HG03196 (cell line): ENCODE data around the gene MRPL36.
"Not testable (repeated sequence)": the region's sequence is repeated elsewhere in the genome, so short reads cannot be mapped to it uniquely, and the experiment has no call there.

Experiments used
- ATAC-seq: cut with Tn5 transposase; IDR thresholded peaks from one replicate; pipeline ENCODE4 v1.9.1; 2021; ENCODE audit not compliant: unreplicated experiment

The MRPL36 gene

DNA sequence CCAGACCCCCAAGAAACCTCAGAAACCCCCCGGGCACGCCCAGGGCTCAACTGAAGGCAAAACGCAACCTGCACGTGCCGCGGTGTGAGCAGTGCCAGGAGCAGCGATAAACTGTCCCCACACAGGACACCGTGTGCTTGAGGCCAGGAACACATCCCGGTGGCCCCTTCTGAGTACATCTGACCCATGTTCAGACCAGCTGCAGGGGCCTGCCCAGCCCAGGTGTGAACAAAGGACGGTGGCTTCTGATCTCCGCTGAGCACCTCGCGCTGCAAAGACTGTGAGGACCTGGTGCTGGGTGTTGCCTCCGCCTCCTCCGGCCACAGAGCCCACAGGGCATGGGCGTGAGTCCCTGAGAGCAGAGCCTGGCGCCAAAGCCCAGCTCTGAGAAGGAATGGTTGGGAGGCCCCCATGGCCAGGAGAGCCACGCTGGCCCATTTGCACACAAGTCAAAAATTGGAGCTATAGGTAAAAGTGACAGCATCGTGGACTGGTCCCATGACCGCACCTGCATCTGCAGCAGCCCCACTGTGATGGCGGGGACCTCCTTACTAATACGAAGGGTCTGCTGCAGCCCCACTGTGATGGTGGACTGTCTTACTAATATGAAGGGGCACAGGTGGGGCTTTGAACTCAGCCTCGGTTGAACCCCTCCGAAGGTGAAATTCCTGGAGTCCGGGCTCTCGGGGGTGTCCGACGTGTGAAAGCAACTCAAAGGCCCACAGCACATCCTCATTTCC, 33.0 kb upstream of the MRPL36 start:
- ATAC-seq = no peak

DNA sequence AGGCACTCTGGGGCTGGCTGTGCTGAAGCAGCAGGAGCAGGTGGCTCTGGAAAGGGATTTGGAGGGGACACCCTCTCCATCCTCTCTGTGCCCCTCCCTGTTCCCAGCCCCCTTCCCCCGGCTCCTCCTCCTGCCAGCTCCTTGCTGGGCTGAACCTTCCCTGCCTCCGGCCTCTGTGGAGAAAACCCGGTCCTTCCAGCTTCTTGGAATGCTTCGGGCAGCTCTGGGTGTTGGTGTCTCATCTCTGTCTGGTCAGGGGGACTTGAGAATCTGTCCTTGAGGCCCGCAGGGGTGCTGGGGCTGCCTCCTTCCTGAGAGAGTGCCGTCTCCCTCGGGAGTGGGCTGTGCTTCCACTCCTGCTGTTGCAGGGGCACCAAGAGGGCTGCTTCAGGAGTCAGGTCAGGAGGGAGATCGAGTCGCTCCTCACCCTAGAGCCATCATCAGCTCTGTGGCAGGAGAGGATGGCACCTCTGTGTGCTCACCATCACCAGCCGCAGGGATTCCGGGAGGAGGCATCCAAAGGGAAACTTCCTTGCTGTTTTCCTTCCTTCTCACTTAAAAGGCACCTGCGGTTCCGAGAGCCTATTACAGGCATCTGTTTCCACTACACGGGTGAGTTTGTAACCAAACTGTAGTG, 32.2 kb upstream of the MRPL36 start:
- no peak for ATAC-seq

DNA sequence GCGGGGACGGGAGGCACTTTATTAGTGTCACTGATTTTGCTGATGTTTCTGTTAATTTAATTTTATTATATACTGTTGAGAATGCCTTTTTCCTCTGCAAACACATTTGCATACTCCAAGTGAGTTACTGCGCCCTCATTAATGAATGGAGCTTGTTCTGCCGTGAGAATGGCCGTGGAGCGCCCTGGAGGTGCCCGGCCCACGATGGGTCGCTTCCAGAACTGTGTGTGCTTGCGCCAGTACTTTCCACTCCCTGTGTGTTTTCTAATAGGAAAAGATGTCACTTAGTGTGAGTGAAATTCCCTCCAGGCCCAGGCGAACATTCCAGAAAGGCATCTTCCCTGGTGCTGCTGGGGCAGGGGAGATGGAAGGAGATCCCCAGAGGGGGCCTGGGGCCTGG, 31.6 kb upstream of the MRPL36 start:
- no peak for ATAC-seq

DNA sequence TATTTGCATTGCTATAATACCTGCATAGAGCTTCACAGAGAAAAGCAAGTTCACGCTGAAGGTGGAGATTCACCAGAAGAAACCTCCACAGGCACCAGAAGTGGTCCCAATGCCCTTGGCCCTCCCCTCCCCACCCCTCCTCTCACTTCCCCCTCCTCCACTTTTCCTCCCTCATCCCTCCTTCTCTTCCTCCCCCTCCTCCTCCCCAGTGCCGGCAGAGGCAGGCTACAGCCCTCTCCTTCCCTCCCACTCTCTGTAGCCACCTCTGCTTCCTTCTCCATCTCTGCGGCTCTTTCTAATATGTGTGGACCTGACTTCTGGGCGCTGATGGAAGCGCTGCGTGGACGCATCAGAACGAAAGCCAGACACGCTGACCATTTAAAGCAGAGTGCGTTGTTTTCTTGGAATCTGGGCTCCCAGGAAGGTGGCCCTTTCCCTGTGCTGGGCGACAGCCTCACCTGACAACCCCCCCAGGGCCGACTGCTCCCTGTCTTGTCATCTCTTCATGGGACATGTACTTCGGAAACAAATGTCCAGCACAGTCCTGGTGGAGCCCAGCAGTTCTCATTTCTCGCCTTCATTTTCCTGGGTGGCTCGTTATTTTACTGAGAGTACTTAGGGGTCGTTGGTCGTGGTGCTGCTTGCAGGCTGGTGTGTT, 31.1 kb upstream of the MRPL36 start:
- no peak for ATAC-seq

DNA sequence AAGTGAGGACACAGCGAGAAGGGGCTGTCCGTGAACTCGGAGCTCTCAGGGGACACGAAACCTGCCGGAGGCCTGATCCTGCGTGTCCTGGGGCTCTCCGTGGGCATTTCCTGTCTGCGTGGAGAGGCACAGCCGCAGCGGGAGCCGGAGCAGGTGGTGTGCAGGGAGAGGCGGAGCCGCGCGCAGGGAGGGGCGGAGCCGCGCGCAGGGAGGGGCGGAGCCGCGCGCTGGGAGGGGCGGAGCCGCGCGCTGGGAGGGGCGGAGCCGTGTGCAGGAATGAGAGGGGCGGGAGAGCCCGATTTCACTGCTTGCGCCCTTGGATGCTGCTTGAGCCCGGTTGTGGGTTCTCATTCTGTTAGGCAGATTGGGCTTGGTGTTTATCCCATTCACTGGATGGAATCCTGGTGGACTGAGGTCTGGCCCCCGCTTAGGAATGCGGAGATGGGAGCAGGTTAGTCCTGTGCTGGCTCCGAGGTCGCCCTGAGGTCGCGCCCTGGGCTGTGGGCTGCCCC, 28.3 kb upstream of the MRPL36 start:
- no peak for ATAC-seq

DNA sequence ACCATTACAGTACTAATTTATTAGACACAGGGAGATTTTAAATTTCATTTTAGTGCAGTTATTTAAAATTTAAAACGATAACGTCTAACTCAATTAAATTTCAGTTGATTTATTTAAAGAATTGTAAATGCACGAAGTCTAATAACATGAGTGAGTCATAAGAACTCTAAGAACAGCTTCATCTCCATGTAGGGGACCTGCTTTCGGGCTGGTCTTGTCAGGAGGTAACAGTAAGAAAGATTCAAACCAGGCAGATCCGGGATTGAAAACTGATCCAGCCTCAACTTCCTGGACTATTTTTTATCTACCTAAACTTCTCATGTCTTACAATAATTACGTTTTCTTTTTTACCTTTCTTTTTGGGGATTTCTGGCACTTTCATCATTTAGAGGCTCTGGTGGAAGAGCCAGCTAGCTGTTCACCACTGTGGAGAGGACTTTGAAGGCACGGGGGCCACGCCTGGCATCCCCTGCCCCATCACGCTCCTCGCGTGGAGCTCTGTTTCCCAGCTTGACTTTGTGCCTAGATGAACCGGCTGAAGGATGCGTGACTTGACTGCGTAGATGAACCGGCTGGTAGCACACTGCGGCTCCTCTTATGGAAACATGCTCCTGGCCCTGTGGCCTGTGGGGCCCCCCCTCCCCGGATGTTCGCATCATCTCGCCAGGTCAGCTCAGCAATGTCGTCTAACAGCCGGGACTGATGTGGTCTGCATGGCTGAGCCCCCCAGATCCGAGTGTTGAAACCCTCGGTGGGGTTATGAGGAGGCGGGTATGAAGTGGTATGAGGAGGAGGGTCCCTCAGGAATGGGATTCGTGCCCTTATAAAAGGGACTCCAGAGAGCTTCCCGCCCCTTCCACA, 27.6 kb upstream of the MRPL36 start:
- ATAC-seq = no peak

DNA sequence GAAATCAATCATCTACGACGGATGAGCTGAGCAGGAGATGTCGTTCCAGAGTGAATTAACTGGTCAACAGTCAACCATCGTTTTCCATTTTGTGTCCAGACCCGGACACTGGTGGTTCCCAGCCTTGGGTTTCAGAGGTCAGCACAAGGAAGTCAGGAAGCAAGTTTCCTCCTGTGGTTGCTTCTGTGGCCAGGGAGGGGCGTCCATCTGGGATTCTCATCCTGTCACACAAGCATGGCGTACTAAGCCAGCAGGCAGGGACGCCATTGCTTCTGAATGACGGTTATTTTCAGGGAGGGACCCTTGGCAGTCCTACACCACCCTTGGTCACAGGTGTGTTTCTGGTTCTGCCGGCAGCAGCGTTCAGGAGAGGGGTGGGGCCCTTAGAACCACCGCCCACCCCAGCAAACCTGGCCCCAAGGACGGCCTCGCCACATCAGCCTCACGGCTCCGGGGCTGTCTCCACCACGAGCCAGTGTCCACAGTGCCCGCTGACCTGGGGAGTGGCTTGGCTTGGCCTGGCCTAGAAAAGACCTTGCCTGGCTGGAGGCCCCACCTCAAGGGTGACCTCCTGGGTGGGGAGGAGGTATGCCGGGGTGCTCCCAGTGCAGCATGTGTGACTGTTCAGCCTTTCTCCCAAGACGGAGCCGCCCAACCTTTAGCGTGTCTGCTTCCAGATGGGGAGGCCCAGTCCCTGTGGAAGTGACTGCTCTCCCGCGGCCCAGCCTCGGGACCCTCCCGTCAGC, 26.8 kb upstream of the MRPL36 start:
- no peak for ATAC-seq

DNA sequence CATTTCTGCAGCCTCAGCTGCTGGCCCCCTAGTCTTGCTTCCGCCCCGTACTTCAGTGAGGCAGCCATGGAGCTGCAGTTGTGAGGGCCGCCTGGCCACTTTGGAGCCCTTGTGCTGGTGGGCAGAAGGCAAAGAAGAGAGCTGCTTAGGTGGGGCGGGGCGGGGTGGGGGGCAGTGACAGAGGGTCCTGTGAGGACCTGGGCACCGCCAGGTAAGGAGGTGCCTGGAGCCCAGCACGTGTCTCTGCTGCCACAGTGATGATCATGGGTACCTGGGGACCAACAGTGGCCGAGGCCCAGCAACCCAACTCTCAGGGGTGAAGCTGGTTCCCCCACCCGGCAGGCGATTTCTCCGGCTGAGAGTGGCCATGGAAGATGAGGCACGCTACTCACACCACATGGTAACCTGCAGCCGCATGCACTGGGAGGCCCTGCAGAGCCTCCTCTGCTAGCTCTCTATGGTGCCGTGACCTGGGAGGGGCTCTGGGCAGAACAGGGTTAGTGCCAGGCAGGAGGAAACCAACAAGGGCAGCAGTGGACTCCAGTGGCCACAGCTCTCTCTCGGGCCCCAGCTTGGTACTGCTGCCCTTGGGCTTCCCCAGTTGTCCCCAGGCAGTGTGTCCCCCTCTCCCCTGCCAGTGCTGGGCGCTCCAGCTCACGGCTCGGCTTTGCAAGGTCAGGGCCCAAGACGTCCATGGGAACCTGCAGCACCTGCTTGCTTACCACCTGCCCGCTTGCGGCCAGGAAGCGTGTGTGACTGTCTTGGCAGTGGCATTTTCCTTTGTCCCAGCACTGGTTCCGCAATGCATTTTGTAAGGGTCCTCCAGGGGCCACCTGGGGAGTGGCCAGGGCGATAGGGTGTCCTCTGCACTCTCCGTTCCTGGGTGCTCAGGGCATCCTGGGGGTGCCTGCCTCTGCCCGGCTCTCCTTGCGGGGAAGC, 25.5 kb upstream of the MRPL36 start:
- no peak for ATAC-seq

DNA sequence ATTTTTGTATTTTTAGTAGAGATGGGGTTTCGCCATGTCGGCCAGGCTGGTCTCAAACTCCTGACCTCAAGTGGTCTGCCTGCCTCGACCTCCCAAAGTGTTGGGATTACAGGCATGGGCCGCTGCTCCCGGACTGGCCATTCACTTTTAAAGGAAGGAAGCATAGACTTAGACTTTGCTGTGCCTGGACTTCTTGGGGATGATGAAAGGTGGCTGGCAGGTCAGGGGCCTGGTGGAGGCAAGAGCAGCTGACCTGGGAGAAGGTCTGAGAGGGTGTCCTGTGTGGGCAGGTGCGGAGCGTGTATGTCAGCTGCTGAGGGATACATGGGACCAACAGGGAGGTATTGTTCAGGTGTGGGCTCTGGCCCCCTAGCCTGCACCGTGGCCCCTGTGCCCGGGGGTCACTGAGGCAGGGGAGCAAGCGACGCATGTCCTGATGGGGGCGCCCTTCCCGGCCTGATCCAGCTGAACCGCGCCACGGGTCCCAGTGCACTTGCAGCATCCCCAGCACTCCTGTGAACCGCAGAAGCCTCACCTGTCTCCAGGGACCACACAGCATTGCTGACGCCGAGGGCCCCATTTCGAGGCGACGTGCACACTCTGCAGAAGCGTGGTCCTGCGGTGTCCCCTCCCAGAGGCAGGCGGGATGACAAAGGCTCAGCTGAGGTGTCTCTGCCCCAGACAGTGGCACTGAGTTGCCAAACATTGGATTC, 24.6 kb upstream of the MRPL36 start:
- ATAC-seq = no peak

DNA sequence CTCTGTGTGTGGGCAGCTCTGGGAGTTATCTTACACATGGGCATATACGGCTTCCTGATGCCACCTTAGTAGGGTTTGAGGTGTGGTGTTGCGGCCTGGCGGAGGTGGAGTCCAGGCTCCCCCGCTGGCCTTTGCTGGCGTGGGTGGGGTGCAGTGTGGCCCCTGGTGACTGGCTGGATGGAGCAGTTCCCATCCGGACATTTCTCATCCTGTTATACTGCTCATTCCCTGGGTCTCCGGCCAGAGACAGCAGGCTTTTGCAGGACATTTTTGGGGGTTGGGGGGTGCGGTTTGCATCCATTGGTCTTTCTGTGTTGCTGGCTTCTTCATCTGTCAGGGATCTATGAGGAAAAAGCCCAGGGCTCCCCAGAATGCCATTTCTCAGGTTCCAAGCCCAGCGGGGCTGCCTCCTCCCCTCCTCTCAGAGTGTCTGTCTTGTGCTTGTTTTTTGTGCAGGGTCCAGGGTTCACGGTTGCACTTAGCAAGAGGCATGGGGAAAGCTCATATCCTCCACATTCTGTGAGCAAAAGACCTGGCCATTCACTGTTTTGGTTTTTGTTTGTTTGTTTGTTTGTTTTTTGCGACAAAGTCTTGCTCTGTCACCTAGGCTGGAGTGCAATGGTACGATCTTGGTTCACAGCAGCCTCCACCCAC, 23.9 kb upstream of the MRPL36 start:
- ATAC-seq = no peak

DNA sequence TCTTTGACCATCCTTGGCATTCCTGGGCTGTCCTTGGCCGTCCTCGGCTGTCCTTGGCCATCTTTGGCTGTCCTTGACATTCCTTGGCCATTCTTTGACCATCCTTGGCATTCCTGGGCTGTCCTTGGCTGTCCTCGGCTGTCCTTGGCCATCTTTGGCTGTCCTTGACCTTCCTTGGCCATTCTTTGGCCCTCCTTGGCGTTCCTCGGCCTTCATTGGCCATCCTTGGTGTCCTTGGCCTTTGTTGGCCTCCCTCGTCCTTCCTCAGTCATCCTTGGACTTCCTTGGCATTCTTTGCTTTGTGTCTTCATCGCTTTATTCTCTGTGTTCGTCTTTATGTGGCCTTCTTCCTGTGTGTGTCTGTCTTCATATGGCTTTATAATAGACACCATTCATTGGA, 22.2 kb upstream of the MRPL36 start:
- ATAC-seq = no peak

DNA sequence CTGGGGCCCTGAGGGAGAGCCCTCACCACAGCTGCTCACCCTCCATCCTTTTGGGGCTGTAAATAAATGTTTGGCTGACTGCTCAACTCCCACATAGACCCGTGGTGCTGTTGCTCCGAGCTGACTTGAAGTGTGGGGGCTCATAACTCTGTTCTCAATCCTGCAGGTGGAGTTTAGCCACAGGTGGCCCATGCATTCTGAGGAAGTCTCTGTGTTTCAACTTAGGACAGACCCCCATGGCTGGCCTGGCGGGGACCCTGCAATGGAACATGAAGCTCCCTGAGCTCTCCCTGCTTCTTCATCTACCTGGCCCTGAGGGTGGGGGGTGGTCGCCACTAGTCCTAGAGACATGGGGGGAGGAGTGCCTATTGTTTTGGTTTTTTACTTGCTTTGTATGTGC, 21.3 kb upstream of the MRPL36 start:
- no peak for ATAC-seq

DNA sequence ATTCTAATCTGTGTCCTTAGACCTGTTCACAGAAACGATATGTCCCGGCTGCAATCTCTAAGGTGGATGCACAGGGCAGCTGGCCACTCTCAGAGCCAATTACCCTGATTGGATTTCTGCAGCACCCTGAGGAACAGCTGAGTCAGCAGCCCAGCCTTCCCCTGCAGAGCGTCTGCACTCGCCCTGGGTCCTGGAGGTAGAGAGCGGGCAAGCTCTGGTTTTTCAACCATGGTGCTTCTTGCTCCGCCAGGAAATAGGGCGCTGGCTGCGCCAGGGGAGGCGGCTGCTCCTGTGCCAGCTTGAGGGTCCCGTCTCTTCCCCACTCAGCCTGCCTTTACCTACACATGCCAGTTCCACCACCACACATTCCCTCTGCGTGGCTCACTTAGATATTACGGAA, 20.7 kb upstream of the MRPL36 start:
- ATAC-seq = no peak

DNA sequence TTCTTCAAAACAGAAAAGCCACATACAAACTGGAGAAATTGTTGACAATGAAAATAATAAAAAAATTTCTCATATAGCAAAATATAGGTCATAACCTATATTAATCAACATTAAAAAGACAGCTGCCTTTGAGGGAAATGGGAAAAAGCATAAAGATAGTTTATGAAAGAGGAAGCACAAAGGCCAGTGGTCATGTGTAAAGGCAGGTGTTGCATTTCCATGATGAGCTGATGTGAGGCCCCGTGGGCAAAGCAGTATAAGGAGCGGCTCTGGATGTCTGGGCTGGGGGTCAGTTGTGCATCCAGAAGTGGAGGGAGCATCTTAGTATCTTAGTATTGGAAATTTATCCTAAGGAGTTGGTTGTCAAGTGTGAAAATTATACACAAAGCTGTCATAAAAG, 19.8 kb upstream of the MRPL36 start:
- no peak for ATAC-seq

DNA sequence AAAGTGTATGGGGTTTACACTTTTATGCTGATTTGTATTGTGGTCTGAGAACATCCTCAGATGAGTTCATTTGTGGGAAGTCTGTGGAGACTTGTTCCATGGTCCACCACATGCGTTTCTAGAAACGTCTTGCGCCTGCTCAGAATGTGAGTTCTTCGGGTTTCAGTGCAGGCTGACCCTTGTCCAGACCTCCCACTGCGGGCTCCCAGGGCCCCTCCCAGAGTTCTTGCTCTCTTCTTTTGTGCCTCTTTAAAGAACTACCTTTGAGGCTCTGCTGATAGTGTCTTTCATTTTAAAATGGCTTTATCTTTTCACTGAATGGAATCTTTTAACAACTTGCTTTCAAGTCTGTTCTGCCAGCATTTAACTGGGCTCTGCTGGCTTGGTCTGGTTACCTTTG, 19.1 kb upstream of the MRPL36 start:
- ATAC-seq = no peak

DNA sequence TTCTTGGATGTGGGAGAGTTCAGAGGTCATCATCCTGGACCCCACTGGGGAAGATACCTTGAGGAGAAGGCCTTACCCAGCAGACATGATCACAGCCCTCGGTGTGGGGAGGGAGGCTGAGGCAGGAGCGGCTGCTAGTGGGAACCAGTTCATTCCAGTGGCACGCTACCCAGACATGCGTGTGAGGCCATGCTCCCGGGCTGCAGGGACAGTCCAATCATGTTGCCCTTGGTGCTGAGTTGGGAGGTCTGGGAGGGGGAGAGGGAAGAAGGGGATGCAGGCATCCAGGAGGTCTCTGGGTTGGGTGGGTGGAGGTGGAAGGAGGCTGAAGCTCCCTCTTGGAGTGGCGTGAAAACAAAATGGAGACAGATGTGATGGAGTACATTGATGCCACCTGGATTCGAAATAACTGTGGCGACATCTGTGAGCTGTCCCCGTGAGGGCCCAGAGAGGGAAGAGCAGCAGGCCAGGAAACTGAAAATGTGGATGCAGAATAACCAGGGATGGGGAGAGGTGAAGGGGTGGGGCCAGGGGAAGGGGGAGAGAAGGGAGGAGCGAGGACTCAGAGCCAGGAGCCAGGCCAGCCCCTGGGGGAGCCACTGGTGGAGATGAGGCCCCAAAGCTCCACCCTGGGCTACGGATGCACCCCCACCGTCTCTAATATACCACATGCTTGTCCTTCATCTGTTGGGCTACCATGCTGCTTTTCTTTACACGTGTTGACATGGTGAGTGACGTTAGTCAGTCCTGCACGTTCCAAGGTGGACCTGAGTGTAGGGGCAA, 17.8 kb upstream of the MRPL36 start:
- no peak for ATAC-seq

DNA sequence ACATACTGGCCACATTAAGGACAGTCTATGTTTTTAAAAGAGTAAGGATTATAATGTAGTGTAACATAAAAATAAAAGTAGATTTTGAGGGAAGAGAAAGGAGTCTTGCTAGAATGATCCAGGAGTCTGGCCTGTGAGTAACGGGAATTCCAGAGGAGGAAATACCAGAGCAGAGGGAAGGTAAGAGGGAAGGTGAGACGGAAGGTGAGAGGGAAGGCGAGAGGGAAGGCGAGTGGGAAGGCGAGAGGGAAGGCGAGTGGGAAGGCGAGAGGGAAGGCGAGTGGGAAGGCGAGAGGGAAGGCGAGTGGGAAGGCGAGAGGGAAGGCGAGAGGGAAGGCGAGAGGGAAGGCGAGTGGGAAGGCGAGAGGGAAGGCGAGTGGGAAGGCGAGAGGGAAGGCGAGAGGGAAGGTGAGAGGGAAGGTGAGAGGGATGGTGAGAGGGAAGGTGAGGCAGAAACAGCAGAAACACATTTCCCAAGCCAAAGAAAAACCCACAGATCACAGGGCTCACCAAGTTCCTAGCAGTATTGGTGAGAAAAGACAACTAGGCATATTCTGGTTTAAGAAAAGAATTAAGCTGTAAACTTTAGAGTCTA, 17.0 kb upstream of the MRPL36 start:
- not testable (repeated sequence) for ATAC-seq
